GM18868 (cell line): Measurements from ENCODE around the gene KAT2A.

Experiments
- ATAC-seq: cut with Tn5 transposase; IDR thresholded peaks from one replicate; pipeline ENCODE4 v1.9.1; 2021; ENCODE audit warnings: mild to moderate bottlenecking, moderate library complexity; ENCODE audit not compliant: unreplicated experiment

Gene KAT2A

GRCh38 chr17:42096360-42097111 lies 24.6 kb downstream of the KAT2A start:
- ATAC-seq, result no peak

GRCh38 chr17:42094375-42095069 lies 26.6 kb downstream of the KAT2A start:
- no peak for ATAC-seq

- no peak for ATAC-seq
Observed at GRCh38 chr17:42092939-42093338, 28.2 kb downstream of the KAT2A start.

- ATAC-seq, result no peak
Observed at GRCh38 chr17:42090964-42091790, 30.0 kb downstream of the KAT2A start.

DNA sequence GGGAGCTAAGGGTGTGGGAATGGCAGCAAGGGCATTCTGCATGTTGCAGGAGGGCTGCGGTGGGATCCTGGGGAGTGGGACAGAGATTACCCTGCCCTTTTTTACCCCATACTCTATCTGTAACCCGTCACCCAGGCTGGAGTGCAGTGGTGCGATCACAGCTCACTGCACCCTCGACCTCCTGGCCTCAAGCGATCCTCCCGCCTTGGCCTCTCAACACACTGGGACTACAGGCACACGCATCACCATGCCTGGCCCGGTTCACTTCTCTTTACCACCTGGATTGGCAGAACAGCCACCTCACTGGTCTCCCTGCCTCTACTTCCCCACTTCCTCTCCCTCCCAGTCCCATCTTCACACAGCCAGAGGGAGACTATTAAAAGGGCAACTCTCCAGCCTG lies 32.4 kb downstream of the KAT2A start:
- no peak for ATAC-seq

DNA sequence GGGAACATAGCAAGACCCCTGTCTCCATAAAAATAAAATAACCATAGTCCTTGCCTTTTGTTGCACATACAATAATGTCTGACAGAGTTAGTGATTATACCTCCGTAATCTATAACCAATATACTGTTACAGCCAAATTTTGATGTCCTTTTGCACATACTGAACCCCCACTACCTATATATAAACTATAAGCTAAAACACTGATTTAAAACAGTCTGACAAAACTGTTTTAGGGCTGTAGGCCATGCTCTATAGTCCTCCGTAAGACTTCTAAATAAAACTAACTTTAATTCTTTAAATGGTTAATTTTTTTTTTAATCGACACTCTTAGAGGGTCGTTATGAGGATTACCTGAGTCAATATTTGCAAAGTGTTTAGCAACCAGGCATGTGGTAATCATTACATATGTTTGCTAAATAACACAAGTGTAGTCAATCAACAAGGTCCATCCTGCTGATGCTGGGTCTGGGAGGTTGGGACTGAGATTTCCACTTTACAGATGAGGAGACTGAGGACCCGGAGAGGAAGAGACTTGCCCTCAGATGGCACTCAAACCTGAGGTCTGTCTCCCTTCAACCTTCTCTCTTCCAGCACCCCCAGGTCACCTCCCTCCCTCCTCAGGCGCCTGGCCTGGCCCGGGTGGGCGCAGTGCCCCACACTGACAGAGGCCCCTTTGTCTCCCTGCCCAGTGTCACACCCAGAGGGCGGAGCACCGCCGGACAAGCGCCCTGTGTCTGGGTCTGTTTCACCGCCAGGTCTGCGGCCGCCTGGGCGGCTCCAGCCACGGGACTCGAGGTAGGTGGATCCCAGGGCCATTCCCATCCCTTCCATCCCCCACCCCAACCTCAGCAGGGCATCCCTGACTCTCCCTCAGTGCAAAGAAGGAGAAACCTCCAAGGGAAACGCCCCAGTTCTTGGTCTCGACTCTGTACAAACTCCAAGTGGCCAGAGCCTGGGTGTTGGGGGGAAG lies 33.1 kb downstream of the KAT2A start:
- ATAC-seq, result no peak

GRCh38 chr17:42087042-42087701 lies 34.0 kb downstream of the KAT2A start:
- ATAC-seq, result no peak

DNA sequence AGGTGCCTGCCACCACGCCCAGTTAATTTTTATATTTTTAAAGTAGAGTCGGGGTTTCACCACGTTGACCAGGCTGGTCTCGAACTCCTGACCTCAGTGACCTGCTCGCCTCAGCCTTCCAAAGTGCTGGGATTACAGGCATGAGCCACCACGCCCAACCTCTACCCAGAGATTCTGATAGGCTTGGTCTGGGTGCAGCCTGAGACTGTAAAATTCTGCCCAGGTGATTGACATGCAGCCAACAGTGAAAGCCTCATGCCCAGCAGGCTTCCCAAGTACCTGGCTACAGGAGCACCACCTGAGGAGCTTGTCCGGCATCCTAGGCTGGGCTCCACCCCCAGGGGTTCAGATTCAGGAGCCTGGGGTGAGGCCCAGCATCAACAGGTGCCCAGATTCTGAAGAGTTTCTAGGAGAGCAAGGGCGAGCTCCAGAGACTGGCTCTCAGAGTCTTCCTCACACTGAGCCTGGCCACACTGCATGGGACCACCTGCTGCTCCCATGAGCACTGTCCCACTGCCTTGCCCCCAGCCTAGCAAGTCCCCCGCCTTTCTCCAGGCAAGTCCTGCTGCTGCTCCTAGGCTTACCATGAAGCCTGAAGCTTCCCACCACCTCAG lies 39.5 kb downstream of the KAT2A start:
- ATAC-seq, result no peak

DNA sequence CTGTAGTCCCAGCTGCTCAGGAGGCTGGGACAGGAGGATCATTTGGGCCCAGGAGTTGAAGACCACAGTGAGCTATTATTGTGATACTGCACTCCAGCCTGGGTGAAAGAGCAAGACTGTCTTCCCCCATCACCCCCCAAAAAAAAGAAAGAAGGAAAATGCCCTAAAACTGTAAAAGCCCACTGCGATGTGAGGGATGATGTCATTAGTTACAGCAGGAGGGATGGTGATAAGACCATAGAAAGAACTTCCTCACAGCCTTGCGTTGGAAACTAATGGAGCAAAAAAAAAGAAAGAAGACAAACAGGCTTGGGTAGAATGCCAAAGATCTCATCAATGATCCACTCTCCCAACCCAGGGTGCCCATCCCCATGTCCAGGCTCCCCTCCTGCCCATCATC lies 41.6 kb downstream of the KAT2A start:
- no peak for ATAC-seq

DNA sequence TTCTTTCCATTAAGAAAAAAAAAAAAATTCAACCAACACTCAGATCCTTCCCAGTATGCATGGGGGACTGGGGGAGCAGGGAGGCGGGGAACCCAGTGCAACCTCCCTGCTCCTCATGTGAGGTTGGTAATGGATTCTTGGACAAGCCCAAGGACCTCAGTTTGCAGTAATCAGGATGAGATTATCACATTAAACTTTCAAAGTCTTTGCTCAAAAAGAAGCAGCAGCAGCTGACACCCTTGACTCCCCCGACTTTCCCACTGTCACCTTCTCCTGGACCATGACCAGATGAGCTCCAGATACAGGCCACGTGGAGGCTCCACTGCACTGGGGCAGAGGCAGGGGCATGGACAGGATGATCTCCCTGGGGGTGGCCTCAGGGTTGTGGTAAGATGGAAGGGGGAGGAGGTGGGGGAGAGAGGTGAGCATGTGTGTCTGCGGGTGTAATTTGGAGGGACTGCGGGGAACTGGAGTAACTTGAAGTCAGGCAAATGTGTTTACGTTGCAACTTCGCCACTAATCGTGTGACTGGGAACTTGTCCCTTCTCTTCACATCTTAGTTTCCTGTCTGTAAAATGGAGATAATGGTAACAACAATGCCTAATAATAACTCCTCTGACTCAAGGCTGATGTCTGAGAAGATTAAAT lies 42.6 kb downstream of the KAT2A start:
- ATAC-seq, result no peak

DNA sequence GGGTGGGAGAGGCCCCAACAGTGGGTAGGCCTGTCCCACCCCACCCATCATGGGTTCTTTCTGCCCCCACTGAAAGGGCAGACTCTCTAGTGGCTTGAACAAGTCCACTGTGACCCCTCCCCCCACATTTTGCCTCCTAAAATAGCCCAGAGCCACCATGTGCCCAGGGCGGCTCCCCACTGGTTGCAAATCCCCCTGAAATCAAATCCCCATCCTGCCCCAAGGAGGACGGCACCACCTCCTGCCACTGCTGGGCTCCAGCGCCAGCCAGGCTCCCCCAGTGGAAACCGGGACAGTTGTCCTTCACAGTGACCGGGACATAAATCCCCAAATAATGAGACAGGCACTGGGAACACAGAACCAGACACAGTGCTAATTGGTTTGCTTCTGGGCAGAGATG lies 43.4 kb downstream of the KAT2A start:
- ATAC-seq, result no peak

DNA sequence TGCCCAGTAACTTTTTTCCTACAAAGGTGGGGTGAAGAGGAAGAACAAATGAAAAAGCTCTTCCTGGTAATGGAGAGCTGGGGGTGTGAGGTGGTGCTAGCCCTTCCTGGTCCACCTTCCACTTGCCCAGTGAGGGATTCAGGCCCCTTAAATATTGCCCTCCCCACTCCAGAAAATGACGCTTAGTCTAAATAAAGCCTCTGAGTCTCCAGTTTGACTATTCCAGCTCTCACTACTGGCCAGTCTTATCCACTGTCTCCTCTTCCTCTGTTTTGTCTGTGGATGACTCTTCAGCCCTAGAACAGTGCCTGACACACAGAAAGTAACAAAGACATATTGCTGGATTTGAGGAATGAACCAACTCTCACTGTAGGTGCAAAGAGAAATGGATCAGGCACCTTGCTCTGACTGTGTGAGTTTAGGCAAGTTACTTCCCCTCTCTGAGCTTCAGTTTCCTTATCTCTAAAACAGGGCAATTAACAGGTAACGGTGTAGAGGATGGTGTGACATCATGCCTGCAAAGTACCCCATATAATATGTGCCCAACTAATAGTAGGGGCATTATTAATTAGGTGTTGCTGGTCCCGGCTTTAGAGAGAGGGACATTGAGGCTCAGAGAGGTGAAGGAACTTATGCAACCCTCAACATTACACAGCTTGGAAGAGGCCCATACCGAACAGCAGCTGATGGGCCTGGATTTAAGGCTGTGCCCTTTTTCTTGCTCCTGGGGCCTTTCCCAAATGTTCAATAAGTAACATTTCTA lies 44.2 kb downstream of the KAT2A start:
- ATAC-seq, result no peak

DNA sequence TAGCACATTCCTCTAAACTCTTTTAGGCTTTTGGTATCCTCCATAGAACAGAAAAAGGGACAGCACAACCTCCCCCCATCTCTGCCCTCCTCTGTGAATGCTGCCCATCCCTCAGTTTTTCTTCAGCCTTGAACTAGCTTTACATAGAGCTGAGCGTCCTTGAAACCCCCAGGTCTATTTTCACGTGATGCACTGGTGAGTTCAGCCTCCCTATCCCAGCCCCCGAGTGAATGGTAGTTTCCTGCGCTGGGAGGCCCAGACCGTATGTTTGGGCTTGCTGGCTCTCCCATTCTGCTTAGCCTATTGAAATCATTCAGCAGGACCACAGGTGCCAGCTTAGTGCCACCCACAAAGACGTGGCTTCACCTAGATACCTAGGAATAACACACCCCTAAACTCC lies 45.4 kb downstream of the KAT2A start:
- ATAC-seq, result no peak

GRCh38 chr17:42072323-42073187 lies 48.6 kb downstream of the KAT2A start:
- no peak for ATAC-seq

GRCh38 chr17:42071810-42072209 lies 49.4 kb downstream of the KAT2A start:
- ATAC-seq, result no peak

- no peak for ATAC-seq
Observed at GRCh38 chr17:42068979-42069378, 52.2 kb downstream of the KAT2A start.

DNA sequence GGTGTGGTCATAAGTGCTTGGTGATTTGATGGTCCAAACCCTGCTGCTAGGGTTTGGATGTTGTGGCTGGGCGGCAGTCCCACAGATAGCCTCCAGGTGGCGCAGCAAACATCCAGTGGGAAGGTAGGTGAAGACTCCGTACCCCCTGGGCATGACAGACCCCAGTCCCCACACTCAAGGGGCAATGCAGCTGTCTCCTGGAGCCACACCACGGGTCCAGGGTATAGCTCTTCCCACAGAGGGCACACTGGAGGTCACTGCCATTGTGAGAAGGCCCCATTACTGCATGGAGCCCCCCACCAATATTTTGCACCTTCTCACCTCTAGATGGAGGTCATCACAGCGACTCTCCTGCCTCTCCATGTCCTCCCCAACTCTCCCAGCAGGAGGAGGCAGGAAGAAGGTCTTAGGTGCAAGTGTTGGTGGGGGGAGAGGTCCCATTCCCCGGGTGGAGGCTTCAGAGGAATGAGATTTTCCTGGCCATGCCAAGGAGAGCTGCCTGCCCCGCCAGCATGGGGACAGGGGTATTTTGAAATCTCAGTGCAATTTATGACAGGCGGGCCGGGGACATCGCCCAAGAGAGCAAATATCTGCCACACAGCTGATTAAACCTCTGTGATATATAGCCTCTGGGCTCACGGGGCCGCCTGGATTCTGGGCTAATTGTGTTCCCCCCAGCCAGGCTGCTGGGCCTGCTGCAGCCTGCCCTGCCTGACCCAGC lies 53.6 kb downstream of the KAT2A start:
- ATAC-seq, result no peak
